GM23338 (cell line): ENCODE results near the gene PTPN20.

Source experiments
- CREB1 ChIP-seq: fragments of 250-450 bp; sonication (Bioruptor Pico); IDR thresholded peaks from 2 replicates; pipeline ENCODE4 v1.5.0; 2020; ENCODE audit warnings: low read depth, mild to moderate bottlenecking, moderate library complexity
- CTCF ChIP-seq, 2 experiments: fragments of 200-600 bp in 1 of 2; sonication (generic) in 1 of 2; conservative IDR thresholded peaks; 2 replicates each; pipeline versions ENCODE4 v1.5.1 to v1.6.1; 2016 to 2017; ENCODE audit warnings: antibody characterized with exemption in 2 of 2, low read depth in 2 of 2, mild to moderate bottlenecking in 2 of 2, moderate library complexity in 1 of 2
- EZH2 ChIP-seq: fragments of 200-600 bp; sonication (generic); IDR thresholded peaks from one replicate; pipeline ENCODE4 v1.8.0; 2017; ENCODE audit warnings: antibody characterized with exemption, mild to moderate bottlenecking, low read depth; ENCODE audit not compliant: unreplicated experiment
- EZH2phosphoT487 ChIP-seq: fragments of 200-600 bp; sonication (generic); IDR thresholded peaks from one replicate; pipeline ENCODE4 v1.8.1; 2018; ENCODE audit warnings: antibody characterized with exemption; ENCODE audit not compliant: unreplicated experiment
- NANOG ChIP-seq: IDR thresholded peaks from 2 replicates; pipeline ENCODE4 v1.6.1; 2016; ENCODE audit warnings: antibody characterized with exemption, borderline replicate concordance
- POLR2AphosphoS5 ChIP-seq: IDR thresholded peaks from 2 replicates; pipeline ENCODE4 v1.6.1; 2016; ENCODE audit warnings: antibody characterized with exemption, low read depth
- REST ChIP-seq: IDR thresholded peaks from one replicate; pipeline ENCODE4 v1.6.1; 2018; ENCODE audit warnings: antibody characterized with exemption; ENCODE audit not compliant: unreplicated experiment
- ZNF114 ChIP-seq: fragments of 250-450 bp; sonication (Bioruptor Pico); IDR thresholded peaks from 2 replicates; pipeline ENCODE4 v1.5.0; 2020; ENCODE audit warnings: mild to moderate bottlenecking, moderate library complexity
- ZNF331 ChIP-seq: fragments of 250-450 bp; sonication (Bioruptor Pico); IDR thresholded peaks from 2 replicates; pipeline ENCODE4 v1.5.0; 2020; ENCODE audit warnings: low read depth, mild to moderate bottlenecking, moderate library complexity

GRCh38 chr10:47051741-47052238 is 140.6 kb downstream of the PTPN20 start:
- TF ChIP-seq CTCF (conservative IDR thresholded peaks at IDR 0.05; ENCODE audit: low read depth in 2 of 2) (no peak), EZH2phosphoT487 (no peak), NANOG (no peak), EZH2 (no peak), REST (no peak), CREB1 (CRISPR knock-in tag) (no peak), ZNF114 (CRISPR knock-in tag) (no peak), ZNF331 (CRISPR knock-in tag) (no peak), POLR2AphosphoS5 (no peak)
